ENCODE data around the gene TRIM3.

DNA sequence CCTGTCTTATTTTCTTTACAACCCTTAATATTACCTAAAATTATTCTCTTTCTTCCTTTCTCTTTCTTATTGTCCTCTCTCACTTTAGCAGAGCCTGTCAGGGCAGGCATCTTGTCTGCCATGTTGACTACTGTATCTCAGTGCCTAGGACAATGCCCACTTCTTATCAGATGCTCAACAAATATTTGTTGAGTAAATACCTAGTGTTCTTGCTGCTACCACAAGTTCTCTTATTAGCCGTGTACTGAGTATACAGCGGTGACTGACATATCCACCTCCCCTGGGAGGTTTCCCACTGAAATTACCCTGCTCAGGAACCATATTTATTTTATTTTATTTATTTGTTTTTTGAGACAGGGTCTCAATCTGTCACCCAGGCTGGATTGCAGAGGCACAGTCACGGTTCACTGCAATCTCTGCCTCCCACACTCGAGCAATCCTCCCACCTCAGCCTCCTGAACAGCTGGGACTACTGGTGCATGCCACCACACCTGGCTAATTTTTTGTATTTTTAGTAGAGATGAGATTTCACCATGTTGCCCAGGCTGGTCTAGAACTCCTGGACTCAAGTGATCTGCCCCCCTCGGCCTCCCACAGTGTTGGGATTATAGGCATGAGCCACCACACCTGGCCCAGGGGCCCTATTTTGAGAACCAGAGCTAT lies 39.6 kb downstream of the TRIM3 start:
- TF ChIP-seq, protein P1, sequence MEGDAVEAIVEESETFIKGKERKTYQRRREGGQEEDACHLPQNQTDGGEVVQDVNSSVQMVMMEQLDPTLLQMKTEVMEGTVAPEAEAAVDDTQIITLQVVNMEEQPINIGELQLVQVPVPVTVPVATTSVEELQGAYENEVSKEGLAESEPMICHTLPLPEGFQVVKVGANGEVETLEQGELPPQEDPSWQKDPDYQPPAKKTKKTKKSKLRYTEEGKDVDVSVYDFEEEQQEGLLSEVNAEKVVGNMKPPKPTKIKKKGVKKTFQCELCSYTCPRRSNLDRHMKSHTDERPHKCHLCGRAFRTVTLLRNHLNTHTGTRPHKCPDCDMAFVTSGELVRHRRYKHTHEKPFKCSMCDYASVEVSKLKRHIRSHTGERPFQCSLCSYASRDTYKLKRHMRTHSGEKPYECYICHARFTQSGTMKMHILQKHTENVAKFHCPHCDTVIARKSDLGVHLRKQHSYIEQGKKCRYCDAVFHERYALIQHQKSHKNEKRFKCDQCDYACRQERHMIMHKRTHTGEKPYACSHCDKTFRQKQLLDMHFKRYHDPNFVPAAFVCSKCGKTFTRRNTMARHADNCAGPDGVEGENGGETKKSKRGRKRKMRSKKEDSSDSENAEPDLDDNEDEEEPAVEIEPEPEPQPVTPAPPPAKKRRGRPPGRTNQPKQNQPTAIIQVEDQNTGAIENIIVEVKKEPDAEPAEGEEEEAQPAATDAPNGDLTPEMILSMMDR (IDR thresholded peaks at IDR 0.05; ENCODE audit: low read length): no peak
- TF ChIP-seq EZH2 (IDR thresholded peaks at IDR 0.05; ENCODE audit: borderline replicate concordance, low read length): no peak

All from OCI-LY1 (cell line).